H1 (cell line): ENCODE results near the gene LRRC15. TPM values are rescaled to one million over a fixed set of nuclear protein-coding genes. Genes with fewer than 3 reads are reported as not detected.

Source experiments
- CTCF ChIA-PET: fragments of 300-600 bp; sonication (Branson Sonifier 250); formaldehyde crosslinking; loops from one replicate; lab custom pipeline; 2021; ENCODE audit not compliant: partially characterized antibody; lab: Charles Lee
- POLR2A ChIA-PET: fragments of 300-600 bp; sonication (Branson Sonifier 250); formaldehyde crosslinking; loops from one replicate; lab custom pipeline; 2021; ENCODE audit warnings: inconsistent platforms; ENCODE audit not compliant: partially characterized antibody; lab: Charles Lee
- DNase-seq, 2 experiments: peaks; one replicate each; pipeline versions ENCODE4 v3.0.0 to v3.0.0-alpha.2; 2010 to 2022; ENCODE audit warnings: low spot score in 2 of 2, low read depth in 1 of 2, mixed read lengths in 1 of 2
- FAIRE-seq: peaks from 2 replicates; lab custom pipeline; 2011; peaks lifted over from hg19 to GRCh38; lab: Jason Lieb, UNC
- H2AFZ ChIP-seq: 2 replicates; pipeline ENCODE4 v1.8.1; 2012; ENCODE audit warnings: low read length, inconsistent platforms
- H2AK5ac ChIP-seq: 2 replicates; pipeline ENCODE4 v1.6.1; 2013; ENCODE audit warnings: low read depth, low read length
- H2BK120ac ChIP-seq: replicated peaks from 2 replicates; pipeline ENCODE3; 2013; ENCODE audit warnings: low read depth, low read length, inconsistent platforms
- H2BK12ac ChIP-seq: 2 replicates; pipeline ENCODE4 v1.6.1; 2013; ENCODE audit warnings: low read depth, low read length
- H2BK15ac ChIP-seq: 2 replicates; pipeline ENCODE4 v1.6.1; 2013; ENCODE audit warnings: low read length
- H2BK20ac ChIP-seq: 2 replicates; pipeline ENCODE4 v1.6.1; 2013; ENCODE audit warnings: low read length
- H2BK5ac ChIP-seq: 2 replicates; pipeline ENCODE4 v1.6.1; 2013; ENCODE audit warnings: low read depth, low read length
- H3K14ac ChIP-seq: 2 replicates; pipeline ENCODE4 v1.6.1; 2013; ENCODE audit warnings: inconsistent platforms; ENCODE audit not compliant: insufficient read length
- H3K18ac ChIP-seq: 2 replicates; pipeline ENCODE4 v1.6.1; 2013; ENCODE audit warnings: low read length; ENCODE audit errors: extremely low read depth
- H3K23ac ChIP-seq: 2 replicates; pipeline ENCODE4 v1.6.1; 2013; ENCODE audit warnings: inconsistent platforms; ENCODE audit not compliant: insufficient read length
- H3K23me2 ChIP-seq: 2 replicates; pipeline ENCODE4 v1.6.1; 2013; ENCODE audit warnings: low read depth, low read length
- H3K27ac ChIP-seq: 2 replicates; pipeline ENCODE4 v1.6.1; 2011; ENCODE audit warnings: low read depth, low read length, inconsistent platforms
- H3K27me3 ChIP-seq, 4 experiments: replicated peaks in 1 of 4; 1 replicate in 1 of 4; 2 replicates in 3 of 4; pipeline versions ENCODE4 v1.6.1 to v1.8.1; 2011 to 2013; ENCODE audit warnings: low read length in 3 of 4, mild to moderate bottlenecking in 3 of 4, inconsistent platforms in 2 of 4, mixed read lengths in 2 of 4, moderate library complexity in 1 of 4; ENCODE audit not compliant: control insufficient read depth in 3 of 4, insufficient read depth in 3 of 4; ENCODE audit errors: extremely low read depth in 1 of 4
- H3K36me3 ChIP-seq, 4 experiments: 2 replicates each; pipeline versions ENCODE4 v1.6.1 to v1.8.1; 2011 to 2013; ENCODE audit warnings: mild to moderate bottlenecking in 4 of 4, low read length in 3 of 4, moderate library complexity in 2 of 4, control low read depth in 1 of 4, inconsistent platforms in 1 of 4; ENCODE audit not compliant: insufficient read depth in 4 of 4, control insufficient read depth in 2 of 4
- H3K4ac ChIP-seq: replicated peaks from 2 replicates; pipeline ENCODE3; 2013; ENCODE audit warnings: low read length, low read depth, mixed read lengths, inconsistent platforms; ENCODE audit not compliant: insufficient read length
- H3K4me1 ChIP-seq, 4 experiments: replicated peaks in 1 of 4; 1 replicate in 1 of 4; 2 replicates in 3 of 4; pipeline versions ENCODE4 v1.6.1 to v1.8.1; 2011 to 2013; ENCODE audit warnings: low read length in 3 of 4, inconsistent platforms in 2 of 4, mixed read lengths in 1 of 4; ENCODE audit not compliant: insufficient read depth in 4 of 4, control insufficient read depth in 3 of 4
- H3K4me2 ChIP-seq, 2 experiments: 2 replicates each; pipeline versions ENCODE4 v1.6.1 to v1.8.1; 2011 to 2013; ENCODE audit warnings: low read depth in 2 of 2, low read length in 2 of 2, control low read depth in 1 of 2, inconsistent platforms in 1 of 2, mild to moderate bottlenecking in 1 of 2; ENCODE audit not compliant: insufficient read depth in 1 of 2
- H3K4me3 ChIP-seq, 4 experiments: fragments of 200-600, 300-600 bp in 1 of 4; sonication (generic), shearing (Covaris generic), sonication (Bioruptor Twin) in 1 of 4; 2 replicates each; pipeline versions ENCODE4 v1.5.1 to v1.8.1; 2011 to 2016; ENCODE audit warnings: low read length in 4 of 4, low read depth in 3 of 4, control low read depth in 2 of 4, inconsistent platforms in 2 of 4, mild to moderate bottlenecking in 2 of 4, mixed read lengths in 1 of 4, moderate library complexity in 1 of 4; ENCODE audit not compliant: insufficient read depth in 2 of 4; ENCODE audit errors: extremely low read depth in 1 of 4
- H3K56ac ChIP-seq: replicated peaks from 2 replicates; pipeline ENCODE3; 2013; ENCODE audit warnings: low read depth, mild to moderate bottlenecking, mixed read lengths, low read length, inconsistent platforms; ENCODE audit not compliant: insufficient read length
- H3K79me1 ChIP-seq: 2 replicates; pipeline ENCODE4 v1.6.1; 2013; ENCODE audit warnings: low read depth, low read length, control low read depth
- H3K79me2 ChIP-seq, 2 experiments: 2 replicates each; pipeline versions ENCODE4 v1.6.1 to v1.8.1; 2012 to 2013; ENCODE audit warnings: low read length in 2 of 2, mild to moderate bottlenecking in 2 of 2, inconsistent platforms in 1 of 2; ENCODE audit not compliant: insufficient read depth in 2 of 2, control insufficient read depth in 1 of 2
- H3K9ac ChIP-seq, 4 experiments: replicated peaks in 1 of 4; 1 replicate in 1 of 4; 2 replicates in 3 of 4; pipeline versions ENCODE4 v1.6.1 to v1.8.1; 2011 to 2013; ENCODE audit warnings: low read depth in 3 of 4, low read length in 3 of 4, control low read depth in 2 of 4, mild to moderate bottlenecking in 2 of 4, moderate library complexity in 2 of 4, inconsistent platforms in 1 of 4; ENCODE audit errors: extremely low read depth in 1 of 4
- H3K9me3 ChIP-seq, 2 experiments: 2 replicates each; pipeline versions ENCODE4 v1.6.1 to v1.8.1; 2012 to 2013; ENCODE audit warnings: mild to moderate bottlenecking in 2 of 2, moderate library complexity in 2 of 2, control low read depth in 1 of 2, inconsistent platforms in 1 of 2, low read depth in 1 of 2, low read length in 1 of 2, mixed read lengths in 1 of 2; ENCODE audit not compliant: insufficient read depth in 2 of 2
- H4K20me1 ChIP-seq, 2 experiments: replicated peaks in 1 of 2; 2 replicates each; pipeline versions ENCODE3 to v1.8.1; 2011 to 2013; ENCODE audit warnings: inconsistent platforms in 2 of 2, low read length in 2 of 2, mild to moderate bottlenecking in 1 of 2; ENCODE audit not compliant: insufficient read depth in 2 of 2, control insufficient read depth in 1 of 2
- H4K5ac ChIP-seq: 2 replicates; pipeline ENCODE4 v1.6.1; 2013; ENCODE audit warnings: low read length, low read depth, mixed read lengths, inconsistent platforms; ENCODE audit not compliant: insufficient read length
- H4K8ac ChIP-seq: 2 replicates; pipeline ENCODE4 v1.8.0; 2013; ENCODE audit warnings: mild to moderate bottlenecking, moderate library complexity, low read length, inconsistent platforms; ENCODE audit not compliant: insufficient read depth; ENCODE audit errors: extremely low read depth
- H4K91ac ChIP-seq: replicated peaks from 2 replicates; pipeline ENCODE3; 2013; ENCODE audit warnings: low read length, mixed read lengths, inconsistent platforms; ENCODE audit not compliant: insufficient read length
- ASH2L ChIP-seq: fragments of 200-600, 300-600 bp; sonication (generic); IDR thresholded peaks from one replicate; pipeline ENCODE4 v1.7.1; 2017; ENCODE audit warnings: low read length
- CEBPB ChIP-seq: IDR thresholded peaks from 2 replicates; pipeline ENCODE4 v1.6.1; 2012; ENCODE audit warnings: low read depth, low read length
- EZH2 ChIP-seq: fragments of 200-600 bp; sonication (generic); IDR thresholded peaks from 2 replicates; pipeline ENCODE4 v1.7.1; 2012; ENCODE audit warnings: low read depth, mild to moderate bottlenecking, moderate library complexity, low read length, inconsistent platforms; ENCODE audit not compliant: severe bottlenecking
- KDM1A ChIP-seq: fragments of 200-600, 300-600 bp; sonication (generic); IDR thresholded peaks from 2 replicates; pipeline ENCODE4 v1.7.1; 2016; ENCODE audit warnings: mild to moderate bottlenecking, low read length, borderline replicate concordance
- RAD21 ChIP-seq, 2 experiments: IDR thresholded peaks in 1 of 2; conservative IDR thresholded peaks in 1 of 2; 2 replicates each; pipeline ENCODE4 v1.6.1; 2011; ENCODE audit warnings: low read depth in 2 of 2, low read length in 2 of 2, improper control_type of control experiment in 1 of 2, inconsistent platforms in 1 of 2, mild to moderate bottlenecking in 1 of 2, moderate library complexity in 1 of 2
- RNF2 ChIP-seq: fragments of 200-900, 300-1000 bp; sonication (generic); IDR thresholded peaks from 2 replicates; pipeline ENCODE4 v1.7.1; 2016; ENCODE audit warnings: borderline replicate concordance, low read depth, mild to moderate bottlenecking, antibody characterized with exemption, low read length; ENCODE audit not compliant: poor library complexity, severe bottlenecking; ENCODE audit errors: missing control alignments
- SP4 ChIP-seq: IDR thresholded peaks from 2 replicates; pipeline ENCODE4 v1.6.1; 2012; ENCODE audit warnings: low read length, inconsistent platforms
- SRF ChIP-seq: IDR thresholded peaks from 2 replicates; pipeline ENCODE4 v1.6.1; 2011; ENCODE audit warnings: mild to moderate bottlenecking, low read depth, low read length, moderate library complexity
- SUZ12 ChIP-seq: fragments of 200-600 bp; sonication (generic); IDR thresholded peaks from 2 replicates; pipeline ENCODE4 v1.6.1; 2012; ENCODE audit warnings: mild to moderate bottlenecking, inconsistent platforms, low read length, moderate library complexity, mixed read lengths
- TAF7 ChIP-seq: optimal IDR thresholded peaks from 2 replicates; pipeline ENCODE3; 2011; ENCODE audit warnings: low read depth, mild to moderate bottlenecking, inconsistent platforms, low read length, moderate library complexity, borderline replicate concordance
- YY1 ChIP-seq: IDR thresholded peaks from 2 replicates; pipeline ENCODE4 v1.6.1; 2011; ENCODE audit warnings: low read depth, mild to moderate bottlenecking, low read length
- WGBS, 2 experiments: shearing (Covaris generic) in 1 of 2; methylation state at CpG; one replicate each; pipeline versions ENCODE4 v1.1.6 to v1.1.7; 2013 to 2015; ENCODE audit warnings: low lambda C conversion rate in 2 of 2, mixed read lengths in 2 of 2, inconsistent platforms in 1 of 2, low coverage in 1 of 2, missing lambda C conversion rate in 1 of 2; ENCODE audit not compliant: insufficient replicate concordance in 2 of 2, insufficient coverage in 1 of 2, insufficient read length in 1 of 2; ENCODE audit errors: extremely low coverage in 1 of 2, missing lambda C conversion rate in 1 of 2; 5-methylcytosine and 5-hydroxymethylcytosine counted together
- polyA plus RNA-seq, 7 experiments: library from polyadenylated mRNA; depleted of rRNA in 3 of 7; stranded (reverse) in 5 of 7; unstranded in 2 of 7; fragments of >200 nt in 5 of 7; fragments of 200-250 nt in 2 of 7; gene quantifications; 1 replicate in 5 of 7; 2 replicates in 1 of 7; 4 replicates in 1 of 7; pipeline versions ENCODE4 v1.2.1 to v1.2.3, GENCODE V29; 2011 to 2013; ENCODE audit warnings: missing spikeins in 2 of 7, mixed read lengths in 2 of 7
- total RNA-seq: library from RNA; stranded (reverse); fragmentation: NEBNext Ultra II Directional; extraction: Animal tissue kit (Norgen Biotek cat#: 25700); gene quantifications from 2 replicates; pipeline ENCODE4 v1.2.1, GENCODE V29; 2021

Gene LRRC15
- total and polyA plus RNA-seq, 2 of the 8 experiments (the other 6 are each of a cell fraction or from before 2014, with no cell fraction given) = 0.15 to 0.37 TPM

DNA sequence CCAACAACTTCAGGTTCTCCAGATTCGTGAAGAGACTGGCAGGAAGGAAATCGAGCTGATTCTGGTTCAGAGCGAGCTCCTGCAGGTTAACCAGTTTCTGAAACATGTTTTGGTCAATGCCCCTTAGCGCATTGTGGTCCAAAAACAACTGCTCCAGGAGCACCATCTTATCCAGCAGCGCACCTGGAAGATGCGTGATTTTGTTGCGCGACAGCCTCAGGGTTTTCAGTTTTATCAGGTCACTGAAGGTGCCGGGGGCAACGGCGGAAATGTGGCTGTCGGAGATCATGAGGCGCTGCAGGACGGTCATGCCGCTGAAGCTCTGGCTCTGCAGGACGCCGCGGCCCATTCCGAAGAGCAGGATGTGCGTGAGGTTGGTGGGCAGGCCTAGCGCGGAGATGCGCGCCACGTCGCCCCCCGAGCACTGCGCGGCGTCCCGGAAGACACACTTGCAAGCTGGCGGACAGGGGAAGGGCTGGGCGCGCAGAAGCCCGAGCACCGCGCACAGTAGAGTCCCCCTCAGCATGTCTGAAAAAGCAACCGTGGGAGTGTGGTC lies 28.3 kb upstream of the LRRC15 start:
- CTCF ChIA-PET = interaction anchor here (0.8 to 6.7 kb wide), 12 partner anchors 8 to 232 kb away, joined by 3 to 122 read pairs (median 4); partner anchors contain the start of genes CPN2 and LRRC15
- POLR2A ChIA-PET = interaction anchor here (1.0 to 3.0 kb wide), 7 partner anchors 10 to 67 kb away, joined by 3 to 15 read pairs (median 3); no protein-coding TSS in a partner anchor
- H3K4me3 ChIP-seq = peak overlapping the region; percentile 5 to 57 (median 48); a peak in 5 of 8 replicates
- TF ChIP-seq ASH2L (no peak), CEBPB (no peak), RNF2 (no peak), SRF (no peak), EZH2 (peak; percentile 80), SUZ12 (peak; percentile 89), YY1 (no peak), RAD21 (IDR thresholded peaks at IDR 0.05 in 1 of 2, conservative IDR thresholded peaks at IDR 0.05 in 1 of 2; ENCODE audit: low read depth in 2 of 2, low read length in 2 of 2) (no peak), TAF7 (no peak), KDM1A (no peak), SP4 (no peak)

More for the DNA sequence above, 28.3 kb upstream of the LRRC15 start:
- H2BK5ac ChIP-seq = no peak overlapping the region
- H3K9ac ChIP-seq = no peak overlapping the region
- no peak overlapping the region for H2BK120ac ChIP-seq
- DNase-seq = no peak
- H3K4me2 ChIP-seq = peak overlapping the region; percentile 64 to 80
- H3K79me2 ChIP-seq = no peaks in the 10 kb centered on the region
- peaks cover 3% of the 10 kb centered on the region for H3K23me2 ChIP-seq
- no peak overlapping the region for H3K23ac ChIP-seq
- H3K36me3 ChIP-seq = no peaks in the 10 kb centered on the region
- peak overlapping the region; percentile 80; the same call in 1 of the 2 replicates for H2BK12ac ChIP-seq
- H4K5ac ChIP-seq = no peak overlapping the region
- H3K4ac ChIP-seq = no peak overlapping the region
- peaks cover 0 to 4% of the 10 kb centered on the region in 2 experiments; a peak in 1 of 4 replicates for H3K9me3 ChIP-seq
- H3K27ac ChIP-seq = no peak overlapping the region
- no peak overlapping the region for H4K91ac ChIP-seq
- no peak overlapping the region for H4K8ac ChIP-seq
- 0 out of 2 replicates have a peak overlapping the region, but pooled peaks have one; percentile 18 for H2BK20ac ChIP-seq
- H2AK5ac ChIP-seq = no peak overlapping the region
- H3K18ac ChIP-seq = no peak overlapping the region
- no peaks in the 10 kb centered on the region for H3K79me1 ChIP-seq
- H3K56ac ChIP-seq = no peak overlapping the region
- H4K20me1 ChIP-seq = no peaks in the 10 kb centered on the region
- 42% methylated on average over 35 of the region's 38 CpGs; no CpG with 5 or more reads in 1 of the 2 experiments for WGBS, 2 experiments
- H2BK15ac ChIP-seq = 0 out of 2 replicates have a peak overlapping the region, but pooled peaks have one; percentile 46
- peaks cover 0 to 11% (median 5%) of the 10 kb centered on the region in 4 experiments; a peak in 5 of 7 replicates for H3K4me1 ChIP-seq
- 0 out of 2 replicates have a peak overlapping the region, but pooled peaks have one; percentile 46 for H2AFZ ChIP-seq
- no peak overlapping the region for H3K14ac ChIP-seq
- FAIRE-seq = no peak
- peaks cover 16 to 35% (median 25%) of the 10 kb centered on the region in 4 experiments for H3K27me3 ChIP-seq
